IPS DF 4.7 (cell line): ENCODE data around the gene TECPR1.
A peak's percentile ranks its signal among the peaks of the same experiment; 100 is the strongest.

Source experiments
- DNase-seq: peaks from one replicate; pipeline ENCODE4 v3.0.0-alpha.2; 2013; ENCODE audit warnings: low spot score; ENCODE audit errors: extremely low read depth

The TECPR1 gene

GRCh38 chr7:98168904-98169621 is 83.0 kb downstream of the TECPR1 start:
- DNase-seq = no peak

- peak; percentile 58 for DNase-seq
Observed at GRCh38 chr7:98168181-98168903, 83.7 kb downstream of the TECPR1 start.

GRCh38 chr7:98167653-98168052 is 84.4 kb downstream of the TECPR1 start:
- DNase-seq = no peak

- DNase-seq = no peak
Observed at GRCh38 chr7:98166668-98166970, 85.4 kb downstream of the TECPR1 start.

GRCh38 chr7:98165827-98166667 is 86.0 kb downstream of the TECPR1 start:
- DNase-seq = no peak
